NK-92 (cell line): ENCODE data around the gene DDC.
"Not testable (repeated sequence)": the region's sequence is repeated elsewhere in the genome, so short reads cannot be mapped to it uniquely, and the experiment has no call there.

Experiments
- DNase-seq: peaks from one replicate; lab custom pipeline; 2025; ENCODE audit not compliant: unreplicated experiment; lab: John Stamatoyannopoulos, UW

Gene DDC

GRCh38 chr7:50555594-50556140, 9.5 kb downstream of the DDC start:
- no peak for DNase-seq

- DNase-seq, result no peak
These were observed 10.5 kb downstream of the DDC start for GRCh38 chr7:50554431-50555322.

GRCh38 chr7:50553973-50554372, 11.2 kb downstream of the DDC start:
- DNase-seq, result no peak

- DNase-seq, result no peak
These were observed 12.3 kb downstream of the DDC start for GRCh38 chr7:50552921-50553320.

- no peak for DNase-seq
These were observed 13.1 kb downstream of the DDC start for GRCh38 chr7:50552139-50552538.

- DNase-seq, result not testable (repeated sequence)
These were observed 19.6 kb downstream of the DDC start for GRCh38 chr7:50545613-50546012.

- no peak for DNase-seq
These were observed 20.2 kb downstream of the DDC start for GRCh38 chr7:50544992-50545391.

GRCh38 chr7:50543776-50544442, 21.3 kb downstream of the DDC start:
- DNase-seq, result no peak

GRCh38 chr7:50542132-50542531, 23.1 kb downstream of the DDC start:
- DNase-seq, result no peak

- DNase-seq, result no peak
These were observed 24.2 kb downstream of the DDC start for GRCh38 chr7:50540785-50541579.

GRCh38 chr7:50539725-50540124, 25.5 kb downstream of the DDC start:
- DNase-seq, result no peak

- no peak for DNase-seq
These were observed 26.7 kb downstream of the DDC start for GRCh38 chr7:50538478-50538877.

GRCh38 chr7:50537417-50537816, 27.8 kb downstream of the DDC start:
- DNase-seq, result no peak

- not testable (repeated sequence) for DNase-seq
These were observed 29.9 kb downstream of the DDC start for GRCh38 chr7:50535291-50535711.

GRCh38 chr7:50534690-50535290, 30.4 kb downstream of the DDC start:
- no peak for DNase-seq

- DNase-seq, result no peak
These were observed 31.3 kb downstream of the DDC start for GRCh38 chr7:50533866-50534265.

- no peak for DNase-seq
These were observed 33.3 kb downstream of the DDC start for GRCh38 chr7:50531928-50532327.

GRCh38 chr7:50531401-50531911, 33.7 kb downstream of the DDC start:
- no peak for DNase-seq

GRCh38 chr7:50530766-50531165, 34.4 kb downstream of the DDC start:
- no peak for DNase-seq

GRCh38 chr7:50529093-50529862, 35.9 kb downstream of the DDC start:
- no peak for DNase-seq
